ENCODE data around the gene TSPAN14.
A peak's percentile ranks its signal among the peaks of the same experiment; 100 is the strongest.

TSPAN14 gene

GRCh38 chr10:80421050-80421706 is 32.9 kb upstream of the TSPAN14 start:
- DNase-seq: no peak
- in situ Hi-C loops (cut with MboI; ENCODE audit: low pct_unique_long_range_greater_than_20kb, low sequenced_read_pairs): no loop called here

DNA sequence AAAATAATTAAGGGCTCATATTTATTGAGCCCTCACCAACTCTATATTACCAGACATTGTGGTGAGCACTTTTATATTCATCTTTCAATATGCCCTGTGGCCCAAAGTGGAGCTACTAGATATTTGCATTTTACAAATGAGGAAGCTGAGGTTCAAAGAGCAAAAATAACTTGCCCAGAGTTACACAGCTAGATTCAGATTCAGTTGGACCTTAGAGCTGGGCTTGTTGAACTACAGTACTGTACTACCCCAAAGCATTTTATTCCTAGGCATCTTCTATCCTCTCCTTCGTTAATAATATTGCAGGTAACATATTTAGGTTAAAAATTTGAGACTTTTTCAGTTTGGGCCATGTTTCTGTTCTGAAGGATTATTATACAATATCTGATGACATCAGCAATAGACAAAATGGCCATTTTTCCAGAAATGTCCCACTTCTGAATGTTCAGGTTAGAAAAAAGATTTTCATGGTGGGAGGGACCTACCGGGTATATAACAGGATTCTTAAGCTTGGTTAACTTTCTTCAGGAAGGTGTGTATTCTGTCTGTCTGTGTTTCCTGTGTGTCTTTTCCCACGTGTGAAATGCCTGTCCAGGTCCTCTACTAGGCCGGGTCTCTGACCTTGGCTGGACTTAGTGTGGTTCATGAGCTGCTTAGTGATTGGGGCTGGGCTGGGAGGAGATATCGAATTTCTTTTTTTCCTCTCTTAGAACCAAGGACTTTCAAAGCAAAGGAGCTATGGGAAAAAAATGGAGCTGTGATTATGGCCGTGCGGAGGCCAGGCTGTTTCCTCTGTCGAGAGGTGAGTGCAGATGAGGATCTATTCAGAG is 32.2 kb upstream of the TSPAN14 start:
- in situ Hi-C loops (cut with MboI; ENCODE audit: low pct_unique_long_range_greater_than_20kb, low sequenced_read_pairs): no loop called here
- no peak for DNase-seq

DNA sequence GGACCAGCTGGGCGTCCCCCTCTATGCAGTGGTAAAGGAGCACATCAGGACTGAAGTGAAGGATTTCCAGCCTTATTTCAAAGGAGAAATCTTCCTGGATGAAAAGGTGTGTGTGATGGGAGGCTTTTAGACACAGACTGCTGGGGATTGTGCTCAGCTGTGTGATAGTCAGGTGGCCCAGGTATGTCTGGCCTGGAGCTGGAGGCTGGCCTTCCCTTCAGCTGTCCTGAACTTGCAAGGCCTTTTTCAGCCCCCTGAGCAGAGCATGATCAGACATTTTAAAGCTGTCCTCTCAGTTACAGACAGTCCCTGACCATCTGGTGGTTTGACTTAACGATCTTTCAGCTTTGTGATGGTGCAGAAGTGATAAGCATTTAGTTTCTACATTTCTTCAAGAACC is 28.2 kb upstream of the TSPAN14 start:
- no peak for DNase-seq
- in situ Hi-C loops (cut with MboI; ENCODE audit: low pct_unique_long_range_greater_than_20kb, low sequenced_read_pairs): no loop called here

GRCh38 chr10:80427541-80427940 is 26.6 kb upstream of the TSPAN14 start:
- no peak for DNase-seq
- in situ Hi-C loops (cut with MboI; ENCODE audit: low pct_unique_long_range_greater_than_20kb, low sequenced_read_pairs): no loop called here

DNA sequence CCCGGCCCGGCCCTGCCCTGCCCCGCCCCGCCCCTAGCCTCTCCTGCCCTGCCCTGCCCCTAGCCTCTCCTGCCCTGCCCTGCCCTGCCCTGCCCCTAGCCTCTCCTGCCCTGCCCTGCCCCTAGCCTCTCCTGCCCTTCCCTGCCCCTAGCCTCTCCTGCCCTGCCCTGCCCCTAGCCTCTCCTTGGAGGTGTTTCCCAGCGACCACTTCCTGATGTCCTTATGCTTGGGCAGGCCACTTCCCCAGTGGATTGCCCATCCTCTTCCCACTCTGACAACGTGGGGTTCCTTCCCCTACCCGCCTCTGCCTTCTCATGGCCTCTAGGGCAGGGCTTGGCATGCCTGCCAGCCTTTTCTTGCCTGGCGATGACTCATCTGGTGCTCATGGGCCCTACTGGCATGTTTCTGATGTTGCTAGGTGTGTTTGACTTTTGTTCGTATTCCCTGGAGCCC is 24.6 kb upstream of the TSPAN14 start:
- no peak for DNase-seq
- in situ Hi-C loops (cut with MboI; ENCODE audit: low pct_unique_long_range_greater_than_20kb, low sequenced_read_pairs): no loop called here

GRCh38 chr10:80433134-80433533 is 21.0 kb upstream of the TSPAN14 start:
- DNase-seq: no peak
- in situ Hi-C loops (cut with MboI; ENCODE audit: low pct_unique_long_range_greater_than_20kb, low sequenced_read_pairs): no loop called here

DNA sequence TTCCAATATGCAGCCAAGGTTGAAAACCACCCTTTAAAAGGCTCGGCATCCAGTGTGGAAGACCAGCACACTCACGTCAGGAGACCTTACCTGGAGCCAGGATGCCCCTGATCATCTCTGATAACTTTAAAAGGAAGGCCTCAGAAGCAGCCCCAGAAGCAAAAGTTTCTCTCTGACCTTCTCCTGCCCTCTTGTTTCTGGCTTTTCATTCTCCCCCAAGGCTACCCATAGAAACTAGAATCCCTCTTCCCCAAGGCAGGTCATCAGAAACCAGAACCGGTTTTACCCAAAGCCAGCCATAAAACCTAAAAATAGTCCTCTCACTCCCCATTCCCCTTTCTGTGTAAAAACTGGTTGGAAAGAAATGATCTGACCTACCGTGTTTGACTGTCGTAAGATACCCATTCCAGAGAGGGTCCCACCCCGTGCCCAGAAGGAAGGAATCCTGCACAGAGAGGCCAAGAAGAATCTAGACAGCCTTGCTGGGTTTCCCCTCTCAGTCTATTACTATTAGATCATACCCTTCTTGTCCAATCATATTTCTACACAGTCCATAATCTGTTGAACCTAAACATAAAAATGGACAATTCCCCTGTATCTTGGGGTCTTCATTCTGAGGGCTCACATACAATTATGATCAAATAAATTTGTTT is 17.5 kb upstream of the TSPAN14 start:
- in situ Hi-C loops (cut with MboI; ENCODE audit: low pct_unique_long_range_greater_than_20kb, low sequenced_read_pairs): no loop called here
- DNase-seq: no peak

GRCh38 chr10:80437227-80437626 is 16.9 kb upstream of the TSPAN14 start:
- DNase-seq: no peak
- in situ Hi-C loops (cut with MboI; ENCODE audit: low pct_unique_long_range_greater_than_20kb, low sequenced_read_pairs): no loop called here

GRCh38 chr10:80441831-80442230 is 12.3 kb upstream of the TSPAN14 start:
- no peak for DNase-seq
- in situ Hi-C loops (cut with MboI; ENCODE audit: low pct_unique_long_range_greater_than_20kb, low sequenced_read_pairs): no loop called here

DNA sequence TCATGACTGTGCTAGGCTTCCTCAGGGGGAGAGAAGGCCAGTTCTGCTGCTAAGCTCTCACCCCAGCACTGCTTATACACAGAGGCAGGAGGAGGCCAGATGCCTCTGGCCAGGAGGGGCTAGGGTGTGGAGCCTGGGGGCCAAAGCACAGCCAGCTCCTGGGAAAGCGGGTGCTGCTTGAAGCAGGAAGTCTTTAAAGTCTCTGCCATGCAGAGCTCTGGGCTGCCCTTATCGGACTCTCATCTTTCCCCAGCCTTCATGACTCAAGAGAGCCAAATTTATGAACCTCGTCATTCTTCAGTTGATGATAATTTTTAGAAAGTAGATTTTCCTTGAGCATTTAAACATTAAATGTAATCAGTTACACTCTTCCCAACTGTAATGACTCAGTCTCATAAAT is 11.2 kb upstream of the TSPAN14 start:
- DNase-seq: no peak
- in situ Hi-C loops (cut with MboI; ENCODE audit: low pct_unique_long_range_greater_than_20kb, low sequenced_read_pairs): no loop called here

- DNase-seq: no peak
- in situ Hi-C loops (cut with MboI; ENCODE audit: low pct_unique_long_range_greater_than_20kb, low sequenced_read_pairs): no loop called here
These were observed 10.6 kb upstream of the TSPAN14 start for GRCh38 chr10:80443531-80443974.

GRCh38 chr10:80444124-80444523 is 10.0 kb upstream of the TSPAN14 start:
- DNase-seq: no peak
- in situ Hi-C loops (cut with MboI; ENCODE audit: low pct_unique_long_range_greater_than_20kb, low sequenced_read_pairs): no loop called here

DNA sequence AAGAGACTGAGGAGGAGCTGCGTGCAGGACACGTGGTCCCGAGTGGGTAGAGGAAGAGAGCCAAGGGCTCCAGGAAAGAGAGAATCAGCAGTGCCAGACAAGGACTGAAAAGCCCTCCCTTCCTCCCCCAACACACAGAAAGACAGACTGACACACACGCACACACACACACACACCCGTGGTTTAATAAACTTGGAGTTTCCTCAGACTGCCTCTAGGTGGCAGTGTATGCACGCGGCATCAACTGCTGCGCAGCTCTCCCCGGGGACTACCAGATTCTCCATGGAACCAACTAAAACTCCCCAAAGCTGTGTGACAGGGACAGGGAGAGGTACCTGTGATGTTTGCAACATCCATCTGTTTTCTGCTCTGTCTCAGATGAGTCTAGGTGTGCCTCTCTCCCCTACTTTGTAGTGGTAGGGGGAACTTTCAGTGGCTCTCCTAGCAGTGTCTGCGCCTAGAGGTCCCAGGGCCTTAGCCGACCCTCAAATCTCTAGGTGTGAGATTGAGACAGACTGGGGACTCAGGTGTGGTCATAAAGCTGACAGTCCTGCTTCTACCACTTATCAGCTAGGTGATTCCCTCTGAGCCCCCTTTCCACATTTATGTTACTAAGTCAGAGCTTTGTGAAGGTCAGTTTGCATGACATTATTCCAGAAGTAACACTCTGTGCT is 9.3 kb upstream of the TSPAN14 start:
- in situ Hi-C loops (cut with MboI; ENCODE audit: low pct_unique_long_range_greater_than_20kb, low sequenced_read_pairs): no loop called here
- DNase-seq: peak; percentile 89

- in situ Hi-C loops (cut with MboI; ENCODE audit: low pct_unique_long_range_greater_than_20kb, low sequenced_read_pairs): no loop called here
- no peak for DNase-seq
These were observed 6.5 kb upstream of the TSPAN14 start for GRCh38 chr10:80447436-80448190.

DNA sequence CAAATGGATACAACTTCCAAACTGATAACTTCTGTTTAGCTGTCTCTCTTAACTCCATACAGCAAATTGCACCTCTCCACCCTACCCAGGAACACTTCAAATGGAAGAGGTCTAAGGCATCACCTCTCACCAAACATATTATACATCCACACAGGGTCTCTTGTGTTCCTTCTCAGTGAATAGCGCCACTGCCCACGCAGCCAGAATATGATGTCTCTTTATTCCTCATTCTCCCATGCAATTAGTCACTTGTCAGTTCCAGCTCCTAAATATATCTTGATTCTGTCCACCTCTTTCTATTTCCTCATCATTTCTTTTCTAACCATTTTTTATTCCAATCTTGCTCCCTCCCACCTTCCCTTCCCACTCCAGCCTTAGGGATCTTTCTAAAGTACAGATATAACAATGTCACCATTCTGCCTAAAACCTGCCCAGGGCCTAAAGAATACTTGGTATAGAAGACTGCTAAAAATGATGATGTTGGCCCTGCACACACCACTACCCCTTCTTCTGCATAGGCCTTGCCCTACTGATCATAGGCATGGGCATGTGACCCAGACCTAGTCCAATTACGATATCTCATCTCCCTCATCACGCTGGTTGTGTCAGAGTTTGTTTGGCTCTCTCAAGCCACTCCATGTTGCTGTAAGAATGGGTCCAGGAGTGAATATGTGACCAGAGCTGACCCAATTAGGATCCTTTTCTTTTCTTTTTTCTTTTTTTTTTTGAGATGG is 5.7 kb upstream of the TSPAN14 start:
- DNase-seq: no peak

GRCh38 chr10:80449520-80449919 is 4.6 kb upstream of the TSPAN14 start:
- in situ Hi-C loops (cut with MboI; ENCODE audit: low pct_unique_long_range_greater_than_20kb, low sequenced_read_pairs): no loop called here
- DNase-seq: no peak

More for the DNA sequence above, 5.7 kb upstream of the TSPAN14 start:
- in situ Hi-C loops (cut with MboI; ENCODE audit: low pct_unique_long_range_greater_than_20kb, low sequenced_read_pairs): no loop called here

DNA sequence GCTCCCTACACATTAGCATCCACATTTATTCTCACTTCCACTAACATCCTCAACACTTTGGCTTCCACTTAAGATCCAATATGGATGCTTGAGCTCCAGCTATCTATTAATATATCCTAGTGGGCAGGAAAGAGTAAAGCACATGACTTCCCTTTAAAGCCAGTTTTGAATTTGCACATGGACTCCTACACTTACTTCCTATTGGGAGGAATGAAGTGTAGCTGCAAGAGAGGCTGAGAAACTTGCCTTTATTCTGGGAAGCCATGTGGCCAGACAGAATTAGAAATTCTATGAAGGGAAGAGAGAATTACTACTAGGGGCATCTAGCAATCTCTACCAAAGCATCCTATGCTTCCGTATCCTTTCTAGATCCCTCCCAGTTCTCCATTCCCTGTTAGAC is 3.0 kb upstream of the TSPAN14 start:
- in situ Hi-C loops (cut with MboI; ENCODE audit: low pct_unique_long_range_greater_than_20kb, low sequenced_read_pairs): loop anchor here (5.0 kb wide), 1 partner anchor 56 kb away; no protein-coding TSS in a partner anchor
- no peak for DNase-seq

- in situ Hi-C loops (cut with MboI; ENCODE audit: low pct_unique_long_range_greater_than_20kb, low sequenced_read_pairs): loop anchor here (5.0 kb wide), 1 partner anchor 55 kb away; no protein-coding TSS in a partner anchor
These were observed 2.0 kb upstream of the TSPAN14 start for GRCh38 chr10:80452069-80452468.

More at GRCh38 chr10:80452069-80452468, 2.0 kb upstream of the TSPAN14 start:
- no peak for DNase-seq

Measured in KBM-7 (cell line).